Activated CD8-positive, alpha-beta T cell treated with anti-CD3 and anti-CD28 coated beads for 36 hours (primary cell): ENCODE results near the gene FYN. TPM values are rescaled to one million over a fixed set of nuclear protein-coding genes. Genes with fewer than 3 reads are reported as not detected.

Experiments
- ATAC-seq: fragments of 200-7000 bp; cut with Tn5 transposase; one replicate; pipeline ENCODE4 v1.10.0; 2021; ENCODE audit warnings: mild to moderate bottlenecking, moderate library complexity
- CTCF ChIA-PET: fragments of 350-600 bp; sonication (Branson Sonifier 250); formaldehyde crosslinking; loops from one replicate; lab custom pipeline; 2021; ENCODE audit warnings: antibody characterized with exemption; lab: Charles Lee
- POLR2A ChIA-PET: fragments of 350-600 bp; sonication (Branson Sonifier 250); formaldehyde crosslinking; loops from one replicate; lab custom pipeline; 2021; ENCODE audit warnings: antibody characterized with exemption; lab: Charles Lee
- DNase-seq: peaks from one replicate; pipeline ENCODE4 v3.0.0-alpha.2; 2020
- H3K27ac Mint-ChIP-seq: one replicate; pipeline ENCODE4 v1.8.0; 2021; ENCODE audit warnings: mild to moderate bottlenecking, mixed read lengths
- H3K27me3 Mint-ChIP-seq: one replicate; pipeline ENCODE4 v1.8.0; 2021; ENCODE audit warnings: mixed read lengths
- H3K36me3 Mint-ChIP-seq: one replicate; pipeline ENCODE4 v1.8.0; 2021; ENCODE audit warnings: low read depth, mixed read lengths
- H3K4me1 Mint-ChIP-seq: one replicate; pipeline ENCODE4 v1.8.0; 2021; ENCODE audit warnings: low read depth, mixed read lengths
- H3K4me3 Mint-ChIP-seq: one replicate; pipeline ENCODE4 v1.8.0; 2021; ENCODE audit warnings: mild to moderate bottlenecking, moderate library complexity, mixed read lengths
- H3K9me3 Mint-ChIP-seq: one replicate; pipeline ENCODE4 v1.8.0; 2021; ENCODE audit warnings: mixed read lengths
- intact Hi-C: fragments of 100-400 bp; cut with micrococcal nuclease; formaldehyde crosslinking; loops from one replicate; pipeline ENCODE4 v1.10.0; 2022
- total RNA-seq, 2 experiments: library from RNA; stranded (reverse); gene quantifications; one replicate each; pipeline ENCODE4 v1.2.3, GENCODE V29; 2021
- TF ChIP-seq, protein P1 (sequence below): fragments of 200-600 bp; IDR thresholded peaks from one replicate; pipeline ENCODE4 v1.8.0; 2022; ENCODE audit warnings: antibody characterized with exemption, mild to moderate bottlenecking

Gene FYN
- total RNA-seq, 2 experiments from 2014 or later = 384 to 386 TPM

DNA sequence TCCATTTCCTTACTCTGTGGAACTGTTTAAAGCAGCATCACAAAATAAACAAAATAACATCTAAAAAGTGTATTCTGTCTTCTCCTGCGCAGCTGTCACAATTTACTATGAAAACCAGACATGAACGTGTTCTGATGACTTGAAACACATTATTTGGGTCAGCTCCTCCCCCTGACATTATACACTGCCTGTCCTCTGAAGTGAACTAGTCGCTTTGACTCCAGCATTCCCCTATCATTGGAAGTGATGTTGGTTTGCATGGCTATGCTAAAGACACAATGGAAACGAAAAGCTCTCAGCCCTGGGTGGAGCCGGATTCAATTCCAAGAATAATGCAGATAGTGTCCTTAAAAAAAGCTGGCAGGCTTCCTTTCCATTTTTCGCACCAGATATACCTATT lies 125.9 kb downstream of the FYN start:
- ATAC-seq (no peak), DNase-seq (no peak)
- TF ChIP-seq, protein P1, sequence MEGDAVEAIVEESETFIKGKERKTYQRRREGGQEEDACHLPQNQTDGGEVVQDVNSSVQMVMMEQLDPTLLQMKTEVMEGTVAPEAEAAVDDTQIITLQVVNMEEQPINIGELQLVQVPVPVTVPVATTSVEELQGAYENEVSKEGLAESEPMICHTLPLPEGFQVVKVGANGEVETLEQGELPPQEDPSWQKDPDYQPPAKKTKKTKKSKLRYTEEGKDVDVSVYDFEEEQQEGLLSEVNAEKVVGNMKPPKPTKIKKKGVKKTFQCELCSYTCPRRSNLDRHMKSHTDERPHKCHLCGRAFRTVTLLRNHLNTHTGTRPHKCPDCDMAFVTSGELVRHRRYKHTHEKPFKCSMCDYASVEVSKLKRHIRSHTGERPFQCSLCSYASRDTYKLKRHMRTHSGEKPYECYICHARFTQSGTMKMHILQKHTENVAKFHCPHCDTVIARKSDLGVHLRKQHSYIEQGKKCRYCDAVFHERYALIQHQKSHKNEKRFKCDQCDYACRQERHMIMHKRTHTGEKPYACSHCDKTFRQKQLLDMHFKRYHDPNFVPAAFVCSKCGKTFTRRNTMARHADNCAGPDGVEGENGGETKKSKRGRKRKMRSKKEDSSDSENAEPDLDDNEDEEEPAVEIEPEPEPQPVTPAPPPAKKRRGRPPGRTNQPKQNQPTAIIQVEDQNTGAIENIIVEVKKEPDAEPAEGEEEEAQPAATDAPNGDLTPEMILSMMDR = no peak
- H3K4me3 Mint-ChIP-seq = peak overlapping the region; percentile 4
- ChIA-PET CTCF (interaction anchor here (0.9 to 1.8 kb wide), 8 partner anchors 10 to 296 kb away, joined by 3 to 6 read pairs (median 4); no protein-coding TSS in a partner anchor), POLR2A (interaction anchor here (1.3 to 2.8 kb wide), 4 partner anchors 9 to 59 kb away, joined by 4 to 11 read pairs (median 5); no protein-coding TSS in a partner anchor)
- peaks cover 87% of the 10 kb centered on the region for H3K4me1 Mint-ChIP-seq
- H3K36me3 Mint-ChIP-seq = peaks cover 82% of the 10 kb centered on the region
- intact Hi-C loops = no loop called here
- H3K27me3 Mint-ChIP-seq = no peaks in the 10 kb centered on the region
- H3K27ac Mint-ChIP-seq = peak overlapping the region; percentile 63
- H3K9me3 Mint-ChIP-seq = no peaks in the 10 kb centered on the region

DNA sequence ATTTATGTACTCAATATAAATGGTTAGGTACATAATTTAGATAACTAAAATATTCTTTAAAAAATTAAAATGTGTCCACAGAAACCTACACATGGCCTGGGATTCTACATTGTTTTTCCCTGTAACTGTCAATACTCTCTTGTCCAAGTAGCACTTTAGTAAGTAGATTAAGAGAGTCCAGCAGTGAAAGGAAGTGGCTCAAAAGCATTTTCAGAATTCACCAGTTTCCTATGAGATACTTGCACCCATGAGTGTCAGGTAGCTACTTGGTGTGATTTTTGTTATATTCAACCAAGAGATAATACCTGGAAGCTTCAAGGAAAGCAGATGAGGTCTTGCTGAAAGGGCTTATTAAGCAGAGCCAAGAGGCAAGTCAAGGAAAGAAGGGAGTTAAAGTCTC lies 126.3 kb downstream of the FYN start:
- ATAC-seq = no peak
- intact Hi-C loops = no loop called here
- peak overlapping the region; percentile 63 for H3K27ac Mint-ChIP-seq
- POLR2A ChIA-PET = interaction anchor here (1.3 to 2.8 kb wide), 4 partner anchors 8 to 59 kb away, joined by 4 to 11 read pairs (median 5); no protein-coding TSS in a partner anchor
- H3K4me1 Mint-ChIP-seq = peaks cover 87% of the 10 kb centered on the region
- peaks cover 82% of the 10 kb centered on the region for H3K36me3 Mint-ChIP-seq
- H3K27me3 Mint-ChIP-seq = no peaks in the 10 kb centered on the region
- no peak for DNase-seq
- no peaks in the 10 kb centered on the region for H3K9me3 Mint-ChIP-seq
- H3K4me3 Mint-ChIP-seq = no peak overlapping the region
- CTCF ChIA-PET = interaction anchor here (0.9 to 1.5 kb wide), 5 partner anchors 10 to 296 kb away, joined by 3 to 6 read pairs (median 3); no protein-coding TSS in a partner anchor
- TF ChIP-seq, protein P1 = no peak

DNA sequence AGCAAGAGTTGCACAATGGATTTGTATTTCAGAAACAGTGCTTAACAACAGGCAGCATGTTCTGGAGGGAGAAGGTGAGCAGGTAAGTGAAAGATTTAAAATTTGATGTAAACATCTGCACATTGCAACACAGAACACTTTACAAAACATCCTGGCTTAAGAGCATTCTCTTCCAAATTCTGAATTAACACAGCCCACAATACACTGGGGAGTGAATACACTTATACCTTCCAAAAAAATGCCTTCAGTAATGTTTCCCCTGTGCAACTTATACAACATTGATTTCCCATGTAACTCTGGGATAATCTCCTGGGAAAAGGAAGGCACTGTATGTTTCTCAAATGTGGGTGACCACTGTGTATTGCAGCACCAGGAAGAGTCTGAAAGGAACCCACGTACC lies 127.6 kb downstream of the FYN start:
- Mint-ChIP-seq H3K4me3 (no peak overlapping the region), H3K9me3 (no peaks in the 10 kb centered on the region), H3K27me3 (no peaks in the 10 kb centered on the region), H3K4me1 (peaks cover 88% of the 10 kb centered on the region), H3K36me3 (peaks cover 83% of the 10 kb centered on the region), H3K27ac (peak overlapping the region; percentile 67)
- DNase-seq (no peak), ATAC-seq (no peak)
- ChIA-PET POLR2A (no interaction called here), CTCF (no interaction called here)
- intact Hi-C loops = no loop called here
- TF ChIP-seq, protein P1 = no peak

DNA sequence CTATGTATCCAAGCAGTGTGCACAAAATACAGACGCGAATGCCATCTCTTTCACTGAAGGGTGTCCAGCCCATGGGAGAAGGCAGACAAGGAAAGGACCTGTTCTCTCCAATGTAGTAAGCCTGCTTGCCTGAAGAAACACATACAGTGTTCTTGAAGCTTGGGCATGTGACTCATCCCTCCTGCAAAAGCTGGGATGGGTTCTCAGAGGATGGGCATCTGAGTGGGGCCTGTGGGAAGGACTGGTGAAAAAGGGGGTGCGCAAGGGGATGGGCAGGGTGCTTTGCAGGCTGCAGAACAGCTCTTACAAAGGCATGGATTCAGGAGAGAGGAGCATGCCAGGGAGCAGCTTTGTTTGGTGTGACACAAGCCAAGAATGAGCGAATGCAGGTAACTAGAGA lies 128.1 kb downstream of the FYN start:
- no peaks in the 10 kb centered on the region for H3K27me3 Mint-ChIP-seq
- intact Hi-C loops = no loop called here
- CTCF ChIA-PET = no interaction called here
- H3K4me1 Mint-ChIP-seq = peaks cover 88% of the 10 kb centered on the region
- DNase-seq (no peak), ATAC-seq (no peak)
- H3K9me3 Mint-ChIP-seq = no peaks in the 10 kb centered on the region
- H3K4me3 Mint-ChIP-seq = no peak overlapping the region
- TF ChIP-seq, protein P1 = no peak
- H3K27ac Mint-ChIP-seq = peak overlapping the region; percentile 67
- peaks cover 83% of the 10 kb centered on the region for H3K36me3 Mint-ChIP-seq
- POLR2A ChIA-PET = no interaction called here

DNA sequence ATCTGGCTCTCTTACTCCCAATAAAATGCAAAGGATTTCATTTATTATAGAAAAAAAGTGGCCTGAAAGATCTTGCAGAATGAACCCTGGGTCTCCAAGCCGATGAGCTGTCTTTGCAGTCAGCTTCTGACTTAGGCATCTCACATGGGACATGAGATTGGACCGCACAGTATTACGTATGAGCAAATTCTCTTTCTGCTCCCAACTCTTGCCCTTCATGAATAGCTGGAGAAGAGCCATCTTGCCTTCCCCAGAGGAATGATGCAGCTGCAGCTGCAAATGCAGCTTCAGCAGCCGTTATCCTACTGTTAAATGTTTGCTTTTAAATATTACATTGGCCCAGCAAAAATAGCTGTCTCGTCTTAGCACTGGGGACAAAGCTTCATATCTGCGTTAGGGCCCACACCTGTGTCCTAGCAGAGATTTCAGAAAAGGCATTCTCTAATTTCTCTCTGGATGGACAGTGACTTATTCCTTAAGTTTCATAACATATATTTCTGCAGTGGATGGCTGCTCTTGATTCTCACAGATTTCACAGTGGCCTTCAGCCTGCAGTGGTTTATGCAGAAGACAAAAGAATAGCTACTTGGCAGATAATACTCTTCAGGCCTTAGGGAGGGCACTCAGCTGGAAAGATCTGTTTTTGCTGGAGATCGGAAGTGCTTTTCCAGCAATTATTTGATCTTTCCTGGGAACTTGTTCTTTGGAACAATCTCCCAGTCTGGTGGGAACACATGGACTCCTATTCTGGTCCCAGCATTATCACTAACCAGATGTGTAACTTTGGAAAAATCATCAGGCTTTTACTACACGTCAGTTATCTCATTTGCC lies 129.2 kb downstream of the FYN start:
- intact Hi-C loops = no loop called here
- Mint-ChIP-seq H3K27ac (peak overlapping the region; percentile 22), H3K4me1 (peaks cover 89% of the 10 kb centered on the region), H3K9me3 (no peaks in the 10 kb centered on the region), H3K36me3 (peaks cover 85% of the 10 kb centered on the region), H3K27me3 (no peaks in the 10 kb centered on the region), H3K4me3 (no peak overlapping the region)
- ATAC-seq = no peak
- CTCF ChIA-PET = interaction anchor here (0.8 to 1.5 kb wide), 4 partner anchors 9 to 299 kb away, joined by 4 to 5 read pairs (median 4); no protein-coding TSS in a partner anchor
- TF ChIP-seq, protein P1 = no peak
- POLR2A ChIA-PET = interaction anchor here (1.2 to 1.3 kb wide), 3 partner anchors 8 to 59 kb away, joined by 3 to 5 read pairs (median 3); no protein-coding TSS in a partner anchor
- DNase-seq = no peak
